ENCODE results near the gene KTN1. TPM values are rescaled to one million over a fixed set of nuclear protein-coding genes. Genes with fewer than 3 reads are reported as not detected.

Gene KTN1
- total RNA-seq, 1 donor from 2014 or later, result 123 TPM

GRCh38 chr14:55626131-55626530 is 46.1 kb downstream of the KTN1 start:
- H3K36me3 Mint-ChIP-seq (ENCODE audit: low read depth), result peaks cover 53% of the 10 kb centered on the region
- H3K9me3 Mint-ChIP-seq, result peaks cover 2% of the 10 kb centered on the region

GRCh38 chr14:55628426-55628825 is 48.4 kb downstream of the KTN1 start:
- H3K4me1 Mint-ChIP-seq (ENCODE audit: low read depth), result peaks cover 5% of the 10 kb centered on the region
- peaks cover 41% of the 10 kb centered on the region for H3K36me3 Mint-ChIP-seq (ENCODE audit: low read depth)
- H3K27me3 Mint-ChIP-seq (ENCODE audit: insufficient read depth), result no peaks in the 10 kb centered on the region
- DNase-seq (ENCODE audit: low spot score), result no peak
- no peaks in the 10 kb centered on the region for H3K9me3 Mint-ChIP-seq
- no peak overlapping the region for H3K4me3 Mint-ChIP-seq
- intact Hi-C loops (cut with micrococcal nuclease), result loop anchor here (5.0 kb wide), 1 partner anchor 46 kb away; the partner anchor contains the start of gene KTN1
- no peak overlapping the region for H3K27ac Mint-ChIP-seq

More at GRCh38 chr14:55626131-55626530, 46.1 kb downstream of the KTN1 start:
- intact Hi-C loops (cut with micrococcal nuclease), result loop anchor here (5.0 kb wide), 1 partner anchor 44 kb away; the partner anchor contains the start of gene KTN1
- H3K4me3 Mint-ChIP-seq, result no peak overlapping the region
- no peaks in the 10 kb centered on the region for H3K27me3 Mint-ChIP-seq (ENCODE audit: insufficient read depth)
- H3K27ac Mint-ChIP-seq, result no peak overlapping the region
- H3K4me1 Mint-ChIP-seq (ENCODE audit: low read depth), result peaks cover 12% of the 10 kb centered on the region
- no peak for DNase-seq (ENCODE audit: low spot score)

- no peak overlapping the region for H3K27ac Mint-ChIP-seq
- H3K27me3 Mint-ChIP-seq (ENCODE audit: insufficient read depth), result no peaks in the 10 kb centered on the region
- no peak for DNase-seq (ENCODE audit: low spot score)
- peaks cover 5% of the 10 kb centered on the region for H3K4me1 Mint-ChIP-seq (ENCODE audit: low read depth)
- H3K36me3 Mint-ChIP-seq (ENCODE audit: low read depth), result peaks cover 49% of the 10 kb centered on the region
- intact Hi-C loops (cut with micrococcal nuclease), result no loop called here
- no peak overlapping the region for H3K4me3 Mint-ChIP-seq
- no peaks in the 10 kb centered on the region for H3K9me3 Mint-ChIP-seq
These were observed 58.7 kb downstream of the KTN1 start for GRCh38 chr14:55638665-55639064.

GRCh38 chr14:55641290-55641689 is 61.3 kb downstream of the KTN1 start:
- no peak overlapping the region for H3K4me3 Mint-ChIP-seq
- H3K9me3 Mint-ChIP-seq, result no peaks in the 10 kb centered on the region
- DNase-seq (ENCODE audit: low spot score), result no peak
- intact Hi-C loops (cut with micrococcal nuclease), result no loop called here
- H3K36me3 Mint-ChIP-seq (ENCODE audit: low read depth), result peaks cover 39% of the 10 kb centered on the region
- no peaks in the 10 kb centered on the region for H3K27me3 Mint-ChIP-seq (ENCODE audit: insufficient read depth)
- H3K4me1 Mint-ChIP-seq (ENCODE audit: low read depth), result peaks cover 9% of the 10 kb centered on the region
- H3K27ac Mint-ChIP-seq, result no peak overlapping the region

GRCh38 chr14:55641954-55642353 is 61.9 kb downstream of the KTN1 start:
- no peak for DNase-seq (ENCODE audit: low spot score)
- H3K9me3 Mint-ChIP-seq, result no peaks in the 10 kb centered on the region
- H3K27ac Mint-ChIP-seq, result no peak overlapping the region
- peaks cover 9% of the 10 kb centered on the region for H3K4me1 Mint-ChIP-seq (ENCODE audit: low read depth)
- H3K36me3 Mint-ChIP-seq (ENCODE audit: low read depth), result peaks cover 36% of the 10 kb centered on the region
- no peak overlapping the region for H3K4me3 Mint-ChIP-seq
- no peaks in the 10 kb centered on the region for H3K27me3 Mint-ChIP-seq (ENCODE audit: insufficient read depth)
- intact Hi-C loops (cut with micrococcal nuclease), result no loop called here

GRCh38 chr14:55645145-55645544 is 65.1 kb downstream of the KTN1 start:
- Mint-ChIP-seq H3K27me3 (ENCODE audit: insufficient read depth) (no peaks in the 10 kb centered on the region), H3K4me1 (ENCODE audit: low read depth) (peaks cover 5% of the 10 kb centered on the region), H3K27ac (no peak overlapping the region), H3K36me3 (ENCODE audit: low read depth) (peaks cover 26% of the 10 kb centered on the region), H3K4me3 (no peak overlapping the region), H3K9me3 (no peaks in the 10 kb centered on the region)
- no peak for DNase-seq (ENCODE audit: low spot score)
- intact Hi-C loops (cut with micrococcal nuclease), result no loop called here

- H3K4me3 Mint-ChIP-seq, result no peak overlapping the region
- no peaks in the 10 kb centered on the region for H3K27me3 Mint-ChIP-seq (ENCODE audit: insufficient read depth)
- DNase-seq (ENCODE audit: low spot score), result no peak
- H3K36me3 Mint-ChIP-seq (ENCODE audit: low read depth), result peaks cover 32% of the 10 kb centered on the region
- H3K4me1 Mint-ChIP-seq (ENCODE audit: low read depth), result peaks cover 9% of the 10 kb centered on the region
- intact Hi-C loops (cut with micrococcal nuclease), result no loop called here
- no peaks in the 10 kb centered on the region for H3K9me3 Mint-ChIP-seq
- H3K27ac Mint-ChIP-seq, result no peak overlapping the region
These were observed 66.1 kb downstream of the KTN1 start for GRCh38 chr14:55645845-55646832.

- no peaks in the 10 kb centered on the region for H3K9me3 Mint-ChIP-seq
- intact Hi-C loops (cut with micrococcal nuclease), result loop anchor here (10.0 kb wide), 1 partner anchor 206 kb away; the partner anchor contains the start of gene TBPL2
- DNase-seq (ENCODE audit: low spot score), result no peak
- H3K4me3 Mint-ChIP-seq, result no peak overlapping the region
- peaks cover 5% of the 10 kb centered on the region for H3K4me1 Mint-ChIP-seq (ENCODE audit: low read depth)
- no peaks in the 10 kb centered on the region for H3K27me3 Mint-ChIP-seq (ENCODE audit: insufficient read depth)
- H3K36me3 Mint-ChIP-seq (ENCODE audit: low read depth), result peaks cover 41% of the 10 kb centered on the region
- H3K27ac Mint-ChIP-seq, result no peak overlapping the region
These were observed 71.0 kb downstream of the KTN1 start for GRCh38 chr14:55650992-55651391.

- Mint-ChIP-seq H3K4me1 (ENCODE audit: low read depth) (peaks cover 5% of the 10 kb centered on the region), H3K27ac (no peak overlapping the region), H3K27me3 (ENCODE audit: insufficient read depth) (no peaks in the 10 kb centered on the region), H3K36me3 (ENCODE audit: low read depth) (peaks cover 42% of the 10 kb centered on the region), H3K4me3 (no peak overlapping the region), H3K9me3 (no peaks in the 10 kb centered on the region)
- intact Hi-C loops (cut with micrococcal nuclease), result loop anchor here (10.0 kb wide), 1 partner anchor 209 kb away; the partner anchor contains the start of gene TBPL2
- no peak for DNase-seq (ENCODE audit: low spot score)
These were observed 74.2 kb downstream of the KTN1 start for GRCh38 chr14:55654243-55654642.

- Mint-ChIP-seq H3K4me3 (no peak overlapping the region), H3K27ac (no peak overlapping the region), H3K36me3 (ENCODE audit: low read depth) (peaks cover 44% of the 10 kb centered on the region), H3K9me3 (no peaks in the 10 kb centered on the region), H3K4me1 (ENCODE audit: low read depth) (peaks cover 16% of the 10 kb centered on the region), H3K27me3 (ENCODE audit: insufficient read depth) (no peaks in the 10 kb centered on the region)
- no peak for DNase-seq (ENCODE audit: low spot score)
- intact Hi-C loops (cut with micrococcal nuclease), result no loop called here
These were observed 81.0 kb downstream of the KTN1 start for GRCh38 chr14:55661029-55661428.

- no peaks in the 10 kb centered on the region for H3K27me3 Mint-ChIP-seq (ENCODE audit: insufficient read depth)
- H3K9me3 Mint-ChIP-seq, result no peaks in the 10 kb centered on the region
- peaks cover 16% of the 10 kb centered on the region for H3K4me1 Mint-ChIP-seq (ENCODE audit: low read depth)
- no peak overlapping the region for H3K27ac Mint-ChIP-seq
- DNase-seq (ENCODE audit: low spot score), result no peak
- H3K4me3 Mint-ChIP-seq, result no peak overlapping the region
- intact Hi-C loops (cut with micrococcal nuclease), result no loop called here
- peaks cover 43% of the 10 kb centered on the region for H3K36me3 Mint-ChIP-seq (ENCODE audit: low read depth)
These were observed 82.7 kb downstream of the KTN1 start for GRCh38 chr14:55662752-55663151.

GRCh38 chr14:55665067-55665675 is 85.2 kb downstream of the KTN1 start:
- intact Hi-C loops (cut with micrococcal nuclease), result no loop called here
- no peak overlapping the region for H3K27ac Mint-ChIP-seq
- H3K27me3 Mint-ChIP-seq (ENCODE audit: insufficient read depth), result no peaks in the 10 kb centered on the region
- peaks cover 40% of the 10 kb centered on the region for H3K36me3 Mint-ChIP-seq (ENCODE audit: low read depth)
- H3K4me3 Mint-ChIP-seq, result no peak overlapping the region
- H3K4me1 Mint-ChIP-seq (ENCODE audit: low read depth), result peaks cover 19% of the 10 kb centered on the region
- no peak for DNase-seq (ENCODE audit: low spot score)
- H3K9me3 Mint-ChIP-seq, result no peaks in the 10 kb centered on the region

GRCh38 chr14:55667801-55668200 is 87.8 kb downstream of the KTN1 start:
- Mint-ChIP-seq H3K27me3 (ENCODE audit: insufficient read depth) (no peaks in the 10 kb centered on the region), H3K4me3 (no peak overlapping the region), H3K27ac (no peak overlapping the region), H3K4me1 (ENCODE audit: low read depth) (peaks cover 19% of the 10 kb centered on the region), H3K36me3 (ENCODE audit: low read depth) (peaks cover 40% of the 10 kb centered on the region), H3K9me3 (no peaks in the 10 kb centered on the region)
- intact Hi-C loops (cut with micrococcal nuclease), result no loop called here
- no peak for DNase-seq (ENCODE audit: low spot score)
